ENCODE results near the gene TLL2. TPM values are rescaled to one million over a fixed set of nuclear protein-coding genes. Genes with fewer than 3 reads are reported as not detected.

TLL2 gene
- total RNA-seq (2012; rRNA removed) (under 0.01 TPM in 2 replicates), polyA plus RNA-seq (2012; rRNA removed) (0.03 and 0.05 TPM in 2 replicates), Bru-seq, nascent RNA (percentile 15 among the genes with signal in this experiment), BruChase-seq, experiment 1, labeled RNA remaining after a 6-hour chase (percentile 21 among the genes with signal in this experiment), BruChase-seq, experiment 2, labeled RNA remaining after a 2-hour chase (percentile 19 among the genes with signal in this experiment)
- 0.13 TPM in 1 of 2 replicates, not detected in the other for polyA plus RNA-seq (2012; cell fraction: cytosol; rRNA removed)
- 0.01 and 0.21 TPM in 2 replicates for polyA plus RNA-seq (2012; cell fraction: nucleus; rRNA removed; ENCODE audit: low replicate concordance)
- long read RNA-seq, result 0 reads

DNA sequence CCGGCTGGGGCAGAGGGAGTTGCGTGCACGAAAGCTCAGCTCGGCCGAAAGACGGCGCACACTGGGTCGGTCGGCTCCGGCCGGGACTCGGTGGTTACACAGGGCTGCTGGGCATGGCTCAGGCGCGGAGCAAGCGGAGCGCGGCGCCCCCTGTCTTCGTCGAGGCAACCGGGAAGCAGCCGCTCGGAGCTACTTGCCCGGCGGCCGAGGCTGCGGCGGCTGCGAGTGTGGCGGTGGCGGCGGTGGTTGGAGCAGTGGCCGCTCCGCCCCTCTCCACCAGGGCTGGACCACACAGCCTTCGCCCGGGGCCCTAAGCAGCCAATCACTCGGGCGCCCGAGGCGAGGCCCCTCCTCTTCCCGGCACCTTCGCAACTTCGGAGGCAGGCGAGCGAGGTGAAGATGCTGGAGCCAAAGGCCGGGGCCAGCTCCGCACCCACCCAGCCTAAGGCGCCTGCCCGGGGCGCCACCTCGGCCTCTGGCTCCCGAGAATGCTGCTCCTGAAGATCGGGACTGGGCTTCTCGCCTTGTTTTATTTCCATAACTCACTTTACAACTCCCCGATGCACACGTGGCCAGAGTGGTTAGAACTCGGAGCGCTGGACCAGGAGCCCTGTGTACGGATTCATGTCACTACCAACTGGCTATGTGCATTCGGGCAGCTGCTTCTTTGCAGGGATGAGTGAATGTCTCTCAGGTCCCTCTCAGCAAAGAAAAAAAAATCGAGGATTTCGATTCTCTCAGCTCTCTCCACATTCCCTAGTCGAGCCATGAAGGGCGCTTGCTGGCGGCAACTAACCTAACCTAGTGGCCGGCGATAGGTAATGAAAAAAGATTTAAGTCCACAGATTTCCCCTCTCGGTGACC, at the start of gene TLL2:
TSS of gene TLL2 (minus strand) at position 229 of the 864 bp plus-strand sequence. CDS start 241 bp downstream, outside the sequence.
- no peak within 1 kb of the TSS for H2BK5ac ChIP-seq (ENCODE audit: low read depth, low read length, poor library complexity, severe bottlenecking)
- H3K27ac ChIP-seq (ENCODE audit: insufficient read depth, low read length), result no peak within 1 kb of the TSS

More for the DNA sequence above, at the start of gene TLL2:
- Histone ChIP-seq H2BK20ac (ENCODE audit: low read depth, low read length) (no peak within 1 kb of the TSS), H3K4me2 (ENCODE audit: low read depth, low read length) (peak within 1 kb of the TSS; percentile 90), H3K9me1 (ENCODE audit: insufficient read depth, low read length) (peaks cover 8% of the 10 kb centered on the region; the same call in 1 of the 2 replicates), H4K20me1 (ENCODE audit: insufficient read depth, low read length) (peaks cover 16% of the 10 kb centered on the region; the same call in 1 of the 2 replicates), H3K4me3 (ENCODE audit: insufficient read depth, low read depth, low read length) (peak within 1 kb of the TSS; percentile 32), H3K18ac (ENCODE audit: low read depth, low read length) (no peak within 1 kb of the TSS), H3K56ac (ENCODE audit: extremely low read depth, insufficient read depth, low read length) (no peak within 1 kb of the TSS), H2AK9ac (replicated peaks; ENCODE audit: low read depth, low read length, poor library complexity) (peak within 1 kb of the TSS; percentile 35), H2AFZ (replicated peaks; ENCODE audit: low read length, poor library complexity) (peak within 1 kb of the TSS; percentile 90), H3K23ac (ENCODE audit: low read depth, low read length) (no peak within 1 kb of the TSS), H4K8ac (ENCODE audit: low read depth in 2 of 2, low read length in 2 of 2) (no peak within 1 kb of the TSS), H3K9me3 (ENCODE audit: control insufficient read depth, insufficient read depth, low read length) (no peaks in the 10 kb centered on the region), H3K4ac (ENCODE audit: low read depth, low read length) (no peak within 1 kb of the TSS), H2BK120ac (ENCODE audit: low read depth, low read length) (no peak within 1 kb of the TSS), H4K91ac (ENCODE audit: insufficient read depth, low read depth, low read length) (no peak within 1 kb of the TSS), H3K4me1 (ENCODE audit: control insufficient read depth, insufficient read depth, low read length) (no peaks in the 10 kb centered on the region; the same call in 1 of the 2 replicates), H4K5ac (ENCODE audit: low read depth, low read length) (no peak within 1 kb of the TSS), H3K79me1 (ENCODE audit: low read depth in 1 of 2, low read length in 2 of 2) (0 out of 4 replicates have a peak, but pooled peaks cover 0 to 6% of the 10 kb centered on the region in 2 experiments), H3K27me3 (ENCODE audit: control insufficient read depth, insufficient read depth, low read length) (peaks cover 21% of the 10 kb centered on the region), H2BK15ac (ENCODE audit: low read depth, low read length) (no peak within 1 kb of the TSS), H2AK5ac (ENCODE audit: low read depth, low read length) (no peak within 1 kb of the TSS), H3K9ac (ENCODE audit: low read depth, low read length) (no peak within 1 kb of the TSS), H3K36me3 (ENCODE audit: control insufficient read depth, insufficient read depth, low read length) (peaks cover 3% of the 10 kb centered on the region; the same call in 1 of the 2 replicates), H3K14ac (replicated peaks; ENCODE audit: low read depth, low read length) (no peak within 1 kb of the TSS)
- 1% methylated on average over 19 of the region's 68 CpGs; no CpG with 5 or more reads in 1 of the 2 experiments for WGBS, 2 experiments (ENCODE audit: extremely low coverage in 2 of 2, insufficient read length in 1 of 2)
- TF ChIP-seq, protein P1, sequence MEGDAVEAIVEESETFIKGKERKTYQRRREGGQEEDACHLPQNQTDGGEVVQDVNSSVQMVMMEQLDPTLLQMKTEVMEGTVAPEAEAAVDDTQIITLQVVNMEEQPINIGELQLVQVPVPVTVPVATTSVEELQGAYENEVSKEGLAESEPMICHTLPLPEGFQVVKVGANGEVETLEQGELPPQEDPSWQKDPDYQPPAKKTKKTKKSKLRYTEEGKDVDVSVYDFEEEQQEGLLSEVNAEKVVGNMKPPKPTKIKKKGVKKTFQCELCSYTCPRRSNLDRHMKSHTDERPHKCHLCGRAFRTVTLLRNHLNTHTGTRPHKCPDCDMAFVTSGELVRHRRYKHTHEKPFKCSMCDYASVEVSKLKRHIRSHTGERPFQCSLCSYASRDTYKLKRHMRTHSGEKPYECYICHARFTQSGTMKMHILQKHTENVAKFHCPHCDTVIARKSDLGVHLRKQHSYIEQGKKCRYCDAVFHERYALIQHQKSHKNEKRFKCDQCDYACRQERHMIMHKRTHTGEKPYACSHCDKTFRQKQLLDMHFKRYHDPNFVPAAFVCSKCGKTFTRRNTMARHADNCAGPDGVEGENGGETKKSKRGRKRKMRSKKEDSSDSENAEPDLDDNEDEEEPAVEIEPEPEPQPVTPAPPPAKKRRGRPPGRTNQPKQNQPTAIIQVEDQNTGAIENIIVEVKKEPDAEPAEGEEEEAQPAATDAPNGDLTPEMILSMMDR (conservative IDR thresholded peaks at IDR 0.05; ENCODE audit: low read depth, low read length), result peak; percentile 58
- TF ChIP-seq, protein P2, sequence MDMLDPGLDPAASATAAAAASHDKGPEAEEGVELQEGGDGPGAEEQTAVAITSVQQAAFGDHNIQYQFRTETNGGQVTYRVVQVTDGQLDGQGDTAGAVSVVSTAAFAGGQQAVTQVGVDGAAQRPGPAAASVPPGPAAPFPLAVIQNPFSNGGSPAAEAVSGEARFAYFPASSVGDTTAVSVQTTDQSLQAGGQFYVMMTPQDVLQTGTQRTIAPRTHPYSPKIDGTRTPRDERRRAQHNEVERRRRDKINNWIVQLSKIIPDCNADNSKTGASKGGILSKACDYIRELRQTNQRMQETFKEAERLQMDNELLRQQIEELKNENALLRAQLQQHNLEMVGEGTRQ (IDR thresholded peaks at IDR 0.05; ENCODE audit: low read depth, low read length), result peak; percentile 40; the same call in 1 of the 2 replicates
- TF ChIP-seq, protein P3, sequence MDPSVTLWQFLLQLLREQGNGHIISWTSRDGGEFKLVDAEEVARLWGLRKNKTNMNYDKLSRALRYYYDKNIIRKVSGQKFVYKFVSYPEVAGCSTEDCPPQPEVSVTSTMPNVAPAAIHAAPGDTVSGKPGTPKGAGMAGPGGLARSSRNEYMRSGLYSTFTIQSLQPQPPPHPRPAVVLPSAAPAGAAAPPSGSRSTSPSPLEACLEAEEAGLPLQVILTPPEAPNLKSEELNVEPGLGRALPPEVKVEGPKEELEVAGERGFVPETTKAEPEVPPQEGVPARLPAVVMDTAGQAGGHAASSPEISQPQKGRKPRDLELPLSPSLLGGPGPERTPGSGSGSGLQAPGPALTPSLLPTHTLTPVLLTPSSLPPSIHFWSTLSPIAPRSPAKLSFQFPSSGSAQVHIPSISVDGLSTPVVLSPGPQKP (IDR thresholded peaks at IDR 0.05; ENCODE audit: borderline replicate concordance, low read depth, low read length), result no peak
- TF ChIP-seq RCOR1 (IDR thresholded peaks at IDR 0.05; ENCODE audit: insufficient replicate concordance, low read length) (peak; percentile 11), BHLHE40 (IDR thresholded peaks at IDR 0.05; ENCODE audit: low read depth, low read length) (no peak), RAD21 (IDR thresholded peaks at IDR 0.05; ENCODE audit: low read length) (peak; percentile 34; the same call in 1 of the 2 replicates), SMC3 (IDR thresholded peaks at IDR 0.05; ENCODE audit: low read depth, low read length) (peak; percentile 35; the same call in 1 of the 2 replicates)
- ChIA-PET POLR2A (ENCODE audit: unreplicated experiment) (no interaction called here), CTCF (interaction anchor here (0.8 to 2.2 kb wide), 6 partner anchors 9 to 142 kb away, joined by 3 to 9 read pairs (median 4); no protein-coding TSS in a partner anchor)
- DNase-seq (peak; percentile 84), ATAC-seq (ENCODE audit: low read depth) (peak; percentile 95)
- intact Hi-C loops (cut with micrococcal nuclease) (loop anchor here (1.0 to 5.0 kb wide), 4 partner anchors 139 to 318 kb away; partner anchors contain the start of gene LCOR), dilution Hi-C loops (cut with HindIII; ENCODE audit: low sequenced_read_pairs, unreplicated experiment) (no loop called here), in situ Hi-C loops (cut with MboI; ENCODE audit: low sequenced_read_pairs) (loop anchor here (10.0 kb wide), 1 partner anchor 119 kb away; no protein-coding TSS in a partner anchor)
- no TSS peak for BruUV-seq (replicated peaks)
